K562 (cell line): ENCODE data around the gene MRPS18B. TPM values are rescaled to one million over a fixed set of nuclear protein-coding genes. Genes with fewer than 3 reads are reported as not detected.

Experiments used
- ASH1L ChIP-seq: fragments of 450-650 bp; IDR thresholded peaks from 2 replicates; pipeline ENCODE4 v1.6.1; 2018; ENCODE audit warnings: borderline replicate concordance, mild to moderate bottlenecking, low read depth; ENCODE audit not compliant: partially characterized antibody
- CTBP1 ChIP-seq: fragments of 450-650 bp; IDR thresholded peaks from 2 replicates; pipeline ENCODE4 v1.6.1; 2016; ENCODE audit warnings: borderline replicate concordance
- EP300 ChIP-seq: IDR thresholded peaks from 2 replicates; pipeline ENCODE4 v1.6.1; 2012; ENCODE audit warnings: low read length, improper control_type of control experiment
- FOXA3 ChIP-seq, 2 experiments: fragments of 450-650 bp in 1 of 2; sonication (generic) in 1 of 2; formaldehyde crosslinking; IDR thresholded peaks in 1 of 2; conservative IDR thresholded peaks in 1 of 2; 2 replicates each; pipeline versions ENCODE4 v1.4.0 to v1.8.0; 2020 to 2022; ENCODE audit warnings: mild to moderate bottlenecking in 2 of 2, missing genetic modification reagents in 1 of 2
- FOXM1 ChIP-seq, 2 experiments: fragments of 450-650 bp in 1 of 2; sonication (generic) in 1 of 2; formaldehyde crosslinking in 1 of 2; IDR thresholded peaks; 2 replicates each; pipeline versions ENCODE4 v1.6.1 to v1.9.0; 2017 to 2022; ENCODE audit warnings: low read depth in 2 of 2, mild to moderate bottlenecking in 2 of 2, missing genetic modification reagents in 1 of 2, moderate library complexity in 1 of 2
- HNRNPK ChIP-seq: fragments of 200-400 bp; formaldehyde crosslinking; IDR thresholded peaks from one replicate; pipeline ENCODE4 v1.6.1; 2018; ENCODE audit warnings: mild to moderate bottlenecking, low read depth, low read length; ENCODE audit not compliant: poor library complexity, severe bottlenecking
- ILK ChIP-seq: fragments of 450-650 bp; IDR thresholded peaks from 2 replicates; pipeline ENCODE4 v1.6.1; 2016; ENCODE audit warnings: missing genetic modification characterization, low read depth, mild to moderate bottlenecking, missing compliant biosample characterization, moderate library complexity, borderline replicate concordance
- MEF2A ChIP-seq: IDR thresholded peaks from 2 replicates; pipeline ENCODE4 v1.6.1; 2011; ENCODE audit warnings: low read depth, mild to moderate bottlenecking, low read length, moderate library complexity; ENCODE audit not compliant: control insufficient read depth
- NFATC3 ChIP-seq: fragments of 450-650 bp; IDR thresholded peaks from 2 replicates; pipeline ENCODE4 v1.6.1; 2017; ENCODE audit warnings: mild to moderate bottlenecking
- NUFIP1 ChIP-seq: fragments of 450-650 bp; IDR thresholded peaks from 2 replicates; pipeline ENCODE4 v1.6.1; 2018; ENCODE audit not compliant: partially characterized antibody
- PML ChIP-seq: IDR thresholded peaks from 2 replicates; pipeline ENCODE4 v1.6.1; 2012; ENCODE audit warnings: low read length, inconsistent platforms
- SMARCA4 ChIP-seq: fragments of 450-650 bp; IDR thresholded peaks from 2 replicates; pipeline ENCODE4 v1.6.1; 2016
- ZBED1 ChIP-seq: IDR thresholded peaks from 2 replicates; pipeline ENCODE4 v1.6.1; 2014
- ZBTB8A ChIP-seq: fragments of 450-650 bp; IDR thresholded peaks from 2 replicates; pipeline ENCODE4 v1.6.1; 2018; ENCODE audit warnings: mild to moderate bottlenecking, moderate library complexity; ENCODE audit not compliant: partially characterized antibody
- ZNF740 ChIP-seq, 3 experiments: fragments of 200-800 bp in 1 of 3; sonication (Bioruptor generic) in 1 of 3; sonication (generic) in 1 of 3; formaldehyde crosslinking in 1 of 3; IDR thresholded peaks; 2 replicates each; pipeline versions ENCODE4 v1.6.1 to v1.8.0; 2016 to 2022; ENCODE audit warnings: mild to moderate bottlenecking in 2 of 3, missing compliant biosample characterization in 2 of 3, missing genetic modification characterization in 2 of 3, missing genetic modification reagents in 1 of 3
- polyA plus RNA-seq, 8 experiments: library from polyadenylated mRNA; depleted of rRNA in 4 of 8; stranded (reverse) in 5 of 8; unstranded in 3 of 8; fragments of >200 nt; fragmentation: Nextera tagmentation in 2 of 8; fragmentation: Illumina TruSeq in 1 of 8; extraction: Ambion mirVana in 2 of 8; extraction: Trizol in 1 of 8; gene quantifications; 2 replicates each; pipeline versions ENCODE4 v1.2.1 to v1.2.3, GENCODE V29; 2011 to 2014; ENCODE audit warnings: inconsistent platforms in 1 of 8, missing spikeins in 1 of 8
- total RNA-seq, 7 experiments: library from RNA; depleted of rRNA in 6 of 7; stranded (reverse); fragments of >200 nt in 6 of 7; fragmentation: Illumina TruSeq in 2 of 7; extraction: Trizol in 2 of 7; gene quantifications; 2 replicates each; pipeline versions ENCODE4 v1.2.1 to v1.2.3, GENCODE V29; 2011 to 2021; ENCODE audit warnings: low replicate concordance in 1 of 7
- TF ChIP-seq, protein P1 (sequence below): IDR thresholded peaks from 2 replicates; pipeline ENCODE4 v1.6.1; 2011; ENCODE audit not compliant: insufficient read length; ENCODE audit errors: extremely low read depth
- TF ChIP-seq, protein P2 (sequence below): fragments of 250-450 bp; sonication (Bioruptor Pico); IDR thresholded peaks from 2 replicates; pipeline ENCODE4 v1.5.0; 2020; ENCODE audit warnings: mild to moderate bottlenecking, borderline replicate concordance
- TF ChIP-seq, protein P3 (sequence below): fragments of 200-800 bp; sonication (Bioruptor generic); IDR thresholded peaks from 2 replicates; pipeline ENCODE4 v1.6.1; 2017; ENCODE audit warnings: missing genetic modification characterization, missing compliant biosample characterization

Gene MRPS18B
- total and polyA plus RNA-seq, 9 of the 15 experiments (the other 6 are each of a cell fraction or from before 2014, with no cell fraction given) = 132 to 383 (median 178) TPM

- no peak for TF ChIP-seq ASH1L
- TF ChIP-seq CTBP1 = peak; percentile 95
- TF ChIP-seq NUFIP1 = no peak
- no peak for TF ChIP-seq ZBED1
- TF ChIP-seq FOXM1 (IDR thresholded peaks at IDR 0.05; ENCODE audit: low read depth) = no peak
- TF ChIP-seq FOXM1 (CRISPR knock-in tag; IDR thresholded peaks at IDR 0.05; ENCODE audit: low read depth) = peak; percentile 44; the same call in 1 of the 2 replicates
- TF ChIP-seq NFATC3 = no peak
- peak in 1 of 2 experiments; percentile 64; a peak in 1 of 4 replicates for TF ChIP-seq FOXA3 (CRISPR knock-in tag; conservative IDR thresholded peaks at IDR 0.05 in 1 of 2, IDR thresholded peaks at IDR 0.05 in 1 of 2)
- no peak for TF ChIP-seq MEF2A
- TF ChIP-seq ILK (tag) = no peak
- TF ChIP-seq ZBTB8A = no peak
- TF ChIP-seq SMARCA4 = no peak
- TF ChIP-seq, protein P1, sequence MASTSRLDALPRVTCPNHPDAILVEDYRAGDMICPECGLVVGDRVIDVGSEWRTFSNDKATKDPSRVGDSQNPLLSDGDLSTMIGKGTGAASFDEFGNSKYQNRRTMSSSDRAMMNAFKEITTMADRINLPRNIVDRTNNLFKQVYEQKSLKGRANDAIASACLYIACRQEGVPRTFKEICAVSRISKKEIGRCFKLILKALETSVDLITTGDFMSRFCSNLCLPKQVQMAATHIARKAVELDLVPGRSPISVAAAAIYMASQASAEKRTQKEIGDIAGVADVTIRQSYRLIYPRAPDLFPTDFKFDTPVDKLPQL = no peak
- TF ChIP-seq, protein P2, sequence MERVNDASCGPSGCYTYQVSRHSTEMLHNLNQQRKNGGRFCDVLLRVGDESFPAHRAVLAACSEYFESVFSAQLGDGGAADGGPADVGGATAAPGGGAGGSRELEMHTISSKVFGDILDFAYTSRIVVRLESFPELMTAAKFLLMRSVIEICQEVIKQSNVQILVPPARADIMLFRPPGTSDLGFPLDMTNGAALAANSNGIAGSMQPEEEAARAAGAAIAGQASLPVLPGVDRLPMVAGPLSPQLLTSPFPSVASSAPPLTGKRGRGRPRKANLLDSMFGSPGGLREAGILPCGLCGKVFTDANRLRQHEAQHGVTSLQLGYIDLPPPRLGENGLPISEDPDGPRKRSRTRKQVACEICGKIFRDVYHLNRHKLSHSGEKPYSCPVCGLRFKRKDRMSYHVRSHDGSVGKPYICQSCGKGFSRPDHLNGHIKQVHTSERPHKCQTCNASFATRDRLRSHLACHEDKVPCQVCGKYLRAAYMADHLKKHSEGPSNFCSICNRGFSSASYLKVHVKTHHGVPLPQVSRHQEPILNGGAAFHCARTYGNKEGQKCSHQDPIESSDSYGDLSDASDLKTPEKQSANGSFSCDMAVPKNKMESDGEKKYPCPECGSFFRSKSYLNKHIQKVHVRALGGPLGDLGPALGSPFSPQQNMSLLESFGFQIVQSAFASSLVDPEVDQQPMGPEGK (CRISPR knock-in tag) = no peak
- peak; percentile 77 for TF ChIP-seq HNRNPK
- 0 out of 2 replicates have a peak, but pooled peaks have one; percentile 24 for TF ChIP-seq PML
- TF ChIP-seq EP300 = no peak
- TF ChIP-seq, protein P3, sequence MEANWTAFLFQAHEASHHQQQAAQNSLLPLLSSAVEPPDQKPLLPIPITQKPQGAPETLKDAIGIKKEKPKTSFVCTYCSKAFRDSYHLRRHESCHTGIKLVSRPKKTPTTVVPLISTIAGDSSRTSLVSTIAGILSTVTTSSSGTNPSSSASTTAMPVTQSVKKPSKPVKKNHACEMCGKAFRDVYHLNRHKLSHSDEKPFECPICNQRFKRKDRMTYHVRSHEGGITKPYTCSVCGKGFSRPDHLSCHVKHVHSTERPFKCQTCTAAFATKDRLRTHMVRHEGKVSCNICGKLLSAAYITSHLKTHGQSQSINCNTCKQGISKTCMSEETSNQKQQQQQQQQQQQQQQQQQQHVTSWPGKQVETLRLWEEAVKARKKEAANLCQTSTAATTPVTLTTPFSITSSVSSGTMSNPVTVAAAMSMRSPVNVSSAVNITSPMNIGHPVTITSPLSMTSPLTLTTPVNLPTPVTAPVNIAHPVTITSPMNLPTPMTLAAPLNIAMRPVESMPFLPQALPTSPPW (CRISPR knock-in tag) = no peak; the same call in none of the 2 replicates
- TF ChIP-seq ZNF740 (CRISPR knock-in tag; IDR thresholded peaks at IDR 0.05) = 0 out of 2 replicates have a peak, but pooled peaks have one; percentile 24
- TF ChIP-seq ZNF740 (tag; IDR thresholded peaks at IDR 0.05) = no peak
These were observed 29.8 kb downstream of the MRPS18B start (continued) for GRCh38 chr6:30647242-30648116.
